Common myeloid progenitor, CD34-positive (primary cell): ENCODE data around the gene CSH1.
"Not testable (repeated sequence)": the region's sequence is repeated elsewhere in the genome, so short reads cannot be mapped to it uniquely, and the experiment has no call there.

Source experiments
- CTCF ChIA-PET: fragments of 350-600 bp; sonication (Branson Sonifier 250); formaldehyde crosslinking; loops from one replicate; lab custom pipeline; 2021; ENCODE audit warnings: antibody characterized with exemption; lab: Charles Lee
- POLR2A ChIA-PET: fragments of 350-600 bp; sonication (Branson Sonifier 250); formaldehyde crosslinking; loops from one replicate; lab custom pipeline; 2021; ENCODE audit warnings: antibody characterized with exemption; lab: Charles Lee
- DNase-seq, 3 donors: peaks; one replicate each; pipeline versions ENCODE4 v3.0.0 to v3.0.0-alpha.2; 2013
- H3K27ac ChIP-seq, 2 experiments: 1 replicate in 1 of 2; 2 replicates in 1 of 2; pipeline ENCODE4 v1.7.0; 2013; ENCODE audit warnings: inconsistent platforms in 2 of 2, low read length in 2 of 2, mild to moderate bottlenecking in 2 of 2, low read depth in 1 of 2, moderate library complexity in 1 of 2; ENCODE audit not compliant: severe bottlenecking in 2 of 2, insufficient read depth in 1 of 2, poor library complexity in 1 of 2
- H3K27me3 ChIP-seq, 5 experiments: replicated peaks in 2 of 5; 1 replicate in 3 of 5; 2 replicates in 2 of 5; pipeline versions ENCODE4 v1.6.1 to v1.7.0; 2013; ENCODE audit warnings: low read length in 4 of 5, mild to moderate bottlenecking in 2 of 5, moderate library complexity in 2 of 5, inconsistent platforms in 1 of 5; ENCODE audit not compliant: insufficient read depth in 5 of 5, control insufficient read depth in 4 of 5
- H3K36me3 ChIP-seq, 4 experiments: 1 replicate in 2 of 4; 2 replicates in 2 of 4; pipeline versions ENCODE4 v1.6.1 to v1.7.0; 2013; ENCODE audit warnings: low read length in 3 of 4, control low read depth in 1 of 4, mild to moderate bottlenecking in 1 of 4; ENCODE audit not compliant: control insufficient read depth in 4 of 4, insufficient read depth in 4 of 4
- H3K4me1 ChIP-seq, 4 experiments: 1 replicate in 3 of 4; 2 replicates in 1 of 4; pipeline versions ENCODE4 v1.6.1 to v1.7.1; 2013; ENCODE audit warnings: low read length in 3 of 4, mild to moderate bottlenecking in 3 of 4, control low read depth in 1 of 4, inconsistent platforms in 1 of 4, moderate library complexity in 1 of 4; ENCODE audit not compliant: control insufficient read depth in 4 of 4, insufficient read depth in 4 of 4; ENCODE audit errors: control extremely low read depth in 1 of 4
- H3K4me3 ChIP-seq, 7 experiments: 1 replicate in 4 of 7; 2 replicates in 3 of 7; pipeline versions ENCODE4 v1.5.1 to v1.7.0; 2013; ENCODE audit warnings: mild to moderate bottlenecking in 7 of 7, low read length in 6 of 7, moderate library complexity in 6 of 7, inconsistent platforms in 2 of 7, low read depth in 2 of 7, control low read depth in 1 of 7; ENCODE audit not compliant: insufficient read depth in 4 of 7, control insufficient read depth in 1 of 7; ENCODE audit errors: extremely low read depth in 1 of 7
- H3K9me3 ChIP-seq, 5 experiments: 1 replicate in 4 of 5; 2 replicates in 1 of 5; pipeline versions ENCODE4 v1.6.1 to v1.7.1; 2013; ENCODE audit warnings: low read length in 4 of 5, mild to moderate bottlenecking in 2 of 5, inconsistent platforms in 1 of 5, low read depth in 1 of 5, moderate library complexity in 1 of 5; ENCODE audit not compliant: control insufficient read depth in 4 of 5, insufficient read depth in 2 of 5; ENCODE audit errors: control extremely low read depth in 1 of 5
- WGBS: methylation state at CpG from one replicate; pipeline ENCODE4 v1.1.5; 2013; ENCODE audit not compliant: insufficient coverage; 5-methylcytosine and 5-hydroxymethylcytosine counted together

CSH1 gene

GRCh38 chr17:63882626-63883126 is 13.7 kb downstream of the CSH1 start:
- not testable (repeated sequence) for H3K4me3 ChIP-seq, H3K9me3 ChIP-seq, H3K27ac ChIP-seq, H3K27me3 ChIP-seq, H3K4me1 ChIP-seq, H3K36me3 ChIP-seq
- CTCF ChIA-PET = interaction anchor here (0.8 to 2.7 kb wide), 8 partner anchors 8 to 167 kb away, joined by 3 to 8 read pairs (median 4); no protein-coding TSS in a partner anchor
- peak in 2 of 3 donors; percentile 13 to 20 for DNase-seq
- 80% methylated on average over 3 of the region's 9 CpGs for WGBS
- POLR2A ChIA-PET = interaction anchor here (0.7 kb wide), 1 partner anchor 148 kb away, joined by 4 read pairs; no protein-coding TSS in a partner anchor

GRCh38 chr17:63881935-63882601 is 14.3 kb downstream of the CSH1 start, which contains the start of gene GH2:
TSS of gene GH2 (minus strand) at chr17:63881944. CDS start at chr17:63881801, 143 bp downstream.
- WGBS = 68% methylated on average over 6 of the region's 15 CpGs

GRCh38 chr17:63881337-63881736 is 15.0 kb downstream of the CSH1 start:
- H3K36me3 ChIP-seq, H3K4me1 ChIP-seq, POLR2A ChIA-PET, H3K27me3 ChIP-seq, H3K9me3 ChIP-seq, H3K27ac ChIP-seq, DNase-seq, H3K4me3 ChIP-seq: not testable (repeated sequence)
- CTCF ChIA-PET = interaction anchor here (1.4 to 2.2 kb wide), 4 partner anchors 11 to 23 kb away, joined by 3 to 7 read pairs (median 5); no protein-coding TSS in a partner anchor
- 94% methylated on average over 9 of the region's 11 CpGs for WGBS

More at GRCh38 chr17:63881935-63882601, 14.3 kb downstream of the CSH1 start, which contains the start of gene GH2:
- Histone ChIP-seq H3K27me3 (peaks cover 0 to 2% (median 0%) of the 10 kb centered on the region in 5 experiments), H3K27ac (no peak within 1 kb of the TSS), H3K36me3 (no peaks in the 10 kb centered on the region), H3K4me3 (no peak within 1 kb of the TSS), H3K4me1 (no peaks in the 10 kb centered on the region), H3K9me3 (no peaks in the 10 kb centered on the region)
- DNase-seq = peak; percentile 50 to 72 (median 63)
- ChIA-PET POLR2A (no interaction called here), CTCF (interaction anchor here (1.4 to 2.7 kb wide), 8 partner anchors 8 to 167 kb away, joined by 3 to 8 read pairs (median 5); no protein-coding TSS in a partner anchor)

- H3K4me3 ChIP-seq = no peak overlapping the region
- peaks cover 0 to 2% (median 0%) of the 10 kb centered on the region in 5 experiments for H3K27me3 ChIP-seq
- no peak for DNase-seq
- CTCF ChIA-PET = interaction anchor here (1.3 to 1.8 kb wide), 2 partner anchors 12 to 15 kb away, joined by 3 to 6 read pairs; no protein-coding TSS in a partner anchor
- POLR2A ChIA-PET = no interaction called here
- H3K36me3 ChIP-seq = no peaks in the 10 kb centered on the region
- H3K4me1 ChIP-seq = no peaks in the 10 kb centered on the region
- H3K9me3 ChIP-seq = no peaks in the 10 kb centered on the region
- 88% methylated on average over 11 of the region's 12 CpGs for WGBS
- no peak overlapping the region for H3K27ac ChIP-seq
These were observed 15.7 kb downstream of the CSH1 start for GRCh38 chr17:63880706-63881105.

- H3K4me3 ChIP-seq, H3K4me1 ChIP-seq, H3K27me3 ChIP-seq, H3K36me3 ChIP-seq, H3K9me3 ChIP-seq, POLR2A ChIA-PET, DNase-seq, H3K27ac ChIP-seq: not testable (repeated sequence)
- WGBS = 98% methylated on average over 8 of the region's 9 CpGs
- CTCF ChIA-PET = interaction anchor here (0.9 to 2.3 kb wide), 6 partner anchors 9 to 404 kb away, joined by 3 to 6 read pairs (median 4); partner anchors contain the start of gene CSHL1
These were observed 18.0 kb downstream of the CSH1 start for GRCh38 chr17:63878413-63878812.

GRCh38 chr17:63874693-63875092 is 21.7 kb downstream of the CSH1 start:
- WGBS = 96% methylated on average over 5 of the region's 6 CpGs
- H3K9me3 ChIP-seq, POLR2A ChIA-PET, H3K27ac ChIP-seq, H3K4me1 ChIP-seq, H3K4me3 ChIP-seq, H3K27me3 ChIP-seq, H3K36me3 ChIP-seq, DNase-seq: not testable (repeated sequence)
- CTCF ChIA-PET = interaction anchor here (0.6 to 1.6 kb wide), 4 partner anchors 8 to 18 kb away, joined by 3 to 7 read pairs (median 3); no protein-coding TSS in a partner anchor
